ENCODE data around the gene COLEC12. TPM values are rescaled to one million over a fixed set of nuclear protein-coding genes. Genes with fewer than 3 reads are reported as not detected.

Gene COLEC12
- polyA plus RNA-seq, 1 donor = 19.1 TPM

DNA sequence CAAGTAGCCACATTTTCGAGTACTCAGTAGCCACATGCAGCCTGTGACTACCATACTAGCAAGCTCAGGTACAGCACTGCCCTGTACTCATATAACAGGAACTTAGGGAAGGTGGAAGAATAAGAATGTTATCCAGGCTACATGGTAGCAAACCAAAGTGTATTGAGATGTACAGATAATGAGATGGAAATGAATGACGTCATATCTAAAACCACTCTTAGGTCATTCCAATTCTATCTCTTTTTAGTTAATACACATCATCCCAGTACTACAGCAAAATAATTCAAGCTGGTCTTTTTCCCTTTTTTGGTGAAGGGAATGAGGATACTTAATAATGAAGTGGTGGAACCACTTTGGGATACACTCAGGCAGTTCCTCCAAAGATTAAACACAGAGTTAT, 38.7 kb downstream of the COLEC12 start:
- no peaks in the 10 kb centered on the region for H3K36me3 ChIP-seq (ENCODE audit: control insufficient read depth, insufficient read depth, low read length)
- H3K27ac ChIP-seq (ENCODE audit: low read length) = no peak overlapping the region
- no peak overlapping the region for H3K4me3 ChIP-seq (ENCODE audit: low read length)
- H3K27me3 ChIP-seq (ENCODE audit: control insufficient read depth, insufficient read depth, low read length) = peaks cover 6% of the 10 kb centered on the region
- no peak for DNase-seq
- no peaks in the 10 kb centered on the region for H3K9me3 ChIP-seq (ENCODE audit: control insufficient read depth, low read depth, low read length)
- H3K4me1 ChIP-seq (ENCODE audit: control insufficient read depth, insufficient read depth, low read length) = no peaks in the 10 kb centered on the region
- WGBS (ENCODE audit: insufficient coverage, low lambda C conversion rate) = 50% methylated on average over 2 of the region's 2 CpGs

DNA sequence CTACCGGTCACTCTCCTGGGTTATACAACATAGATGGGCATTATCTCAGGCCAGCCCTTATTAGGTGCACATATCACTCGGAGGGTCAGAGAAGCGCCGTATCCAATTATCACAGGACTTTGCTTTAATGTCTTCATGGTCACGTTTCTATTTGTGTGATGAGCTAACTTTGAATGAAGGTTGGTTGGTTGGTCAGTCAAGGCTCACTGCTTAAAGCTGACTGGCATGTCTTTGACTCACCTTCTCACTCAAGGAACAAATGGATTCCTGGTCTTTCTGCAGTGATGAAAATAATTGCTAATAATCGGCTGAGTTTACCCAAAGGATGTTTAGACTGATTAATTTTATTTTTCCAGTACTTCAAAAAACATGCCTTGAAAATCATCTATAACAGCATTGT, 39.7 kb downstream of the COLEC12 start:
- no peak for DNase-seq

DNA sequence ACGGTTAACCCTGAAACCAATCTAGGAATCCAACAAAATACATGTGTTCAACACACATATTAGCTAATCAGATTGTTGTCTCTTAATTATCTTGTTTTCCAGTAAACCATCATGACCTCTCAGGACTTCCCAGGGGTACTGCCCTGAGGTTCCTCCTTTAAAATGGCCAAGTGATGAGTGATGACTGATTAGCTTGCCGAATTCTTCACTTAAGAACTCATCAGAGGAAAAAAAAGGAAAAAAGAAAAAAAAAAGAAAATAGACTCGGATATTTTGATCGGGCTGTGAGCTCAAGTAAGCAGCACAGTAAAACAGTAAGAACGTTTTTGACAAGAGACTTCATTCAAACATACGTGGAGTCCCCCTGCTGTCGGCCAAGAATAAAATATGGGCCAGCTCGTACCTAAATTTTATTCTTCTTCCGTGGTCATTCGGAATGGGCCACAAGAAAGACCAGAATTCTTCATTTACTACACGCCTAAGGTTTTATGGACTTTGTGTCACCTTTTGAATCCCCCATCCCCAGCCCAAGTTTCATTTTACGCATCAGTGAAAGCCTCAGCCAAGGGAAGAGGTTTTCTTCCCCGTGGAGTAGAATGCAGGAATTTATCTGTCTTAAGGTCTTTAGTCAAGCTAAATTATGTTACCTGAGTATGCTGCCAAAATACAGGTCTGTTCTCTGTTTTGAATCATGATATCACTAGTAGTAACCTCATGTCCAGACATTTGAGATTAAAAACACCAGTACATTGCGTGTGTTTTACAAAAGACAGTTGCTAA, 40.5 kb downstream of the COLEC12 start:
- no peak for DNase-seq
- H3K9me3 ChIP-seq (ENCODE audit: control insufficient read depth, low read depth, low read length) = no peaks in the 10 kb centered on the region
- no peak overlapping the region for H3K4me3 ChIP-seq (ENCODE audit: low read length)
- H3K36me3 ChIP-seq (ENCODE audit: control insufficient read depth, insufficient read depth, low read length) = no peaks in the 10 kb centered on the region
- H3K27me3 ChIP-seq (ENCODE audit: control insufficient read depth, insufficient read depth, low read length) = peaks cover 6% of the 10 kb centered on the region
- WGBS (ENCODE audit: insufficient coverage, low lambda C conversion rate) = 92% methylated on average over 5 of the region's 14 CpGs
- no peaks in the 10 kb centered on the region for H3K4me1 ChIP-seq (ENCODE audit: control insufficient read depth, insufficient read depth, low read length)
- no peak overlapping the region for H3K27ac ChIP-seq (ENCODE audit: low read length)

More for the DNA sequence above, 39.7 kb downstream of the COLEC12 start:
- H3K4me3 ChIP-seq (ENCODE audit: low read length) = no peak overlapping the region
- no peaks in the 10 kb centered on the region for H3K36me3 ChIP-seq (ENCODE audit: control insufficient read depth, insufficient read depth, low read length)
- H3K27me3 ChIP-seq (ENCODE audit: control insufficient read depth, insufficient read depth, low read length) = peaks cover 6% of the 10 kb centered on the region
- WGBS (ENCODE audit: insufficient coverage, low lambda C conversion rate) = 90% methylated on average over 1 of the region's 6 CpGs
- no peak overlapping the region for H3K27ac ChIP-seq (ENCODE audit: low read length)
- H3K4me1 ChIP-seq (ENCODE audit: control insufficient read depth, insufficient read depth, low read length) = no peaks in the 10 kb centered on the region
- H3K9me3 ChIP-seq (ENCODE audit: control insufficient read depth, low read depth, low read length) = no peaks in the 10 kb centered on the region

DNA sequence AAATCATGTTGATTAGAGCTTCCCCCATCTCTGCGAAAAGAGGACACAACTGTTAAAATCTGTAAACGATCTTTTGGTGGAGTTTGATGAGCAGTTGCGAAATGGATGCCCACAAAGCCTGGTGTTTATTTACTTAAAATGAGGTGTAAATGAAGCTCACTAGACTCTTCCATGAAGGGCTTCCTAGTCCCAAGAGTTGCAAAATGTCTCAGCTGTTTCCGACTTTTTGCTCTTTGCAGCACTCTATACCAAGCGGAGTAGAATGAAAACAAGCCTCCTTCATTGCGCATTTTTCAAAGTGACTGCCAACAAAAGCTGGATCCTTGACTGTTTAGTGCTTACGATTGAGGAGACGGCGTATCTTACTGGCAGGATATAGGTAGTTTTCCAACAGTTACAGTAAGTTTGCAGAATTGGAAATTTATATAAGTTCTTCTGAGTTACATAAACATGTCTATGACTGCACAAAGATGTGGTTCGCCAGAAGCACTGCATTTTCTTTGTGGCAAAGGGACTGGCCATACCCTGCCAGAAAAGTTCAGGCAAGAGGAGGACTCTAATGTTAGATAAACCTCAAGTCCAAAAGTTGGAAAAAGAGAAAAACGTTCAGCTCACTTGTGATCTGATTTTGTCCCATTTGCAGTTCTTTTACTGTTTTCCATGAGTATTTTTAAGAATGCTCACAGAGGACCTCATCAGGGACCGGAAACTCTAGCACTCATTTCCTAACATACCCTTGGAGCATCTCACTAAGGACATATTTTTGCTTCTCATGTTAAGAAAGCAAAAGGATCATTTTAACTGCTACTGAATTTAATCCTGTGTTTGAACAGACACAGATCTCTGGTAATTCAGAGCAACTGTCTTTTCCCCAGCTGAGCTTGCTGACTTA, 42.7 kb downstream of the COLEC12 start:
- DNase-seq = no peak
- Histone ChIP-seq H3K27me3 (ENCODE audit: control insufficient read depth, insufficient read depth, low read length) (no peaks in the 10 kb centered on the region), H3K27ac (ENCODE audit: low read length) (peak overlapping the region; percentile 39), H3K4me1 (ENCODE audit: control insufficient read depth, insufficient read depth, low read length) (no peaks in the 10 kb centered on the region), H3K4me3 (ENCODE audit: low read length) (no peak overlapping the region), H3K36me3 (ENCODE audit: control insufficient read depth, insufficient read depth, low read length) (no peaks in the 10 kb centered on the region), H3K9me3 (ENCODE audit: control insufficient read depth, low read depth, low read length) (no peaks in the 10 kb centered on the region)
- 80% methylated on average over 2 of the region's 12 CpGs for WGBS (ENCODE audit: insufficient coverage, low lambda C conversion rate)

DNA sequence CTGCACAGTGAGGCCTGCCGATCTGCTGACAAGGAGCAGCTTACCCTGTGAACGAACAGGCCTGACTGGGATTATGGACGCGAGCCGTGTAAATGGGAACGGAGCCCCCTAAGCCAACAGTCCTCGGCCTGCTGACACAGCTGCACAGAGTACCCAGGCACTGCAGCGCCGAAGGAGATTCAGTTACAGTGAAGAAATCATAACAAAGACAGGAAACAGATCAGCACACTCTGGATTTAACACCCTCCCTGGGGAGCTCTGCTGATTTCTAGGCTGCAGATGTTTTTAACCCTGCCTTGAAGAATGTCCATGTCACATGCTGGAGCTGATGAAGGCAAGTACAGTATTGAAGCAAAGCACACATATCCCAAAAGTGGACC, 43.4 kb downstream of the COLEC12 start:
- DNase-seq = peak in 1 of 2 donors; percentile 25
- no peaks in the 10 kb centered on the region for H3K9me3 ChIP-seq (ENCODE audit: control insufficient read depth, low read depth, low read length)
- no peaks in the 10 kb centered on the region for H3K4me1 ChIP-seq (ENCODE audit: control insufficient read depth, insufficient read depth, low read length)
- no peaks in the 10 kb centered on the region for H3K27me3 ChIP-seq (ENCODE audit: control insufficient read depth, insufficient read depth, low read length)
- no peak overlapping the region for H3K4me3 ChIP-seq (ENCODE audit: low read length)
- peak overlapping the region; percentile 30 for H3K27ac ChIP-seq (ENCODE audit: low read length)
- no peaks in the 10 kb centered on the region for H3K36me3 ChIP-seq (ENCODE audit: control insufficient read depth, insufficient read depth, low read length)
- no CpG with 5 or more reads among the region's 9 CpGs for WGBS (ENCODE audit: insufficient coverage, low lambda C conversion rate)

DNA sequence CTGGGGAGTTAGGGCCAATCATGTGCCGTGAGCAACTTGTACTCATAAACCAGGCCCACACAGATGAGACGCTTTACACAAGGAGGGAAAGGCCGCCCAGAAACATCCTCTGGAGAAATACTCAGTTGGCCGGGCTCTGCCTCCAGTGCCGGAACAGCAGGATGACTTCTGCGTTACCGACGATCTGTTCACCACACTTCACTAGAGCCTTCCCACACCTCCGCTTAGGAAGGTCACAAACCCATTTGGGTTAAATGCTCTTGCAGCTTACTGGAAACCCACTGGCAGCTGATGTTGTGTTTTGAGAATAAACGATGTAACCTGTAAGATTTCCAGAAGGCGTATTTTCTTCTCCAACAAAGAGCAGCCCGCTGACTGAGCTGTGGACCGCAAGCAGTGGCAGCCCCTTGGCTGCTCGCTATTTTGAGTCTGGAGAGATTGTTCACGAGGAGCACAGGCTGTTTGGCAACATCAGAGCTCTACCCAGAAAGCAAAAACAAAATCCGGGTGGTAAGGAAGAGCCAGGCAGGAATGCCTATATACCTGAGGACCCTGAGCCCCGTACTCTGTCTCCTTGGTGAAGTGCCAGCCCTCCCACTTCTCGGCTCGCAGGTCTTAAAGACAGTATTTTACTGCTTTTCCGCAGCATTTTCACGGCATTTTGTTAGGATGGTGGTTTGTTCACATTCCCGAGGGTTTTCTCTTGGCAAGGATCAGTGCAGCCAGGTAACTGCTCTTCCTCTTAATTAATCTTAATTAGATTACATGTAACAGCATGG, 44.0 kb downstream of the COLEC12 start:
- no peak overlapping the region for H3K4me3 ChIP-seq (ENCODE audit: low read length)

DNA sequence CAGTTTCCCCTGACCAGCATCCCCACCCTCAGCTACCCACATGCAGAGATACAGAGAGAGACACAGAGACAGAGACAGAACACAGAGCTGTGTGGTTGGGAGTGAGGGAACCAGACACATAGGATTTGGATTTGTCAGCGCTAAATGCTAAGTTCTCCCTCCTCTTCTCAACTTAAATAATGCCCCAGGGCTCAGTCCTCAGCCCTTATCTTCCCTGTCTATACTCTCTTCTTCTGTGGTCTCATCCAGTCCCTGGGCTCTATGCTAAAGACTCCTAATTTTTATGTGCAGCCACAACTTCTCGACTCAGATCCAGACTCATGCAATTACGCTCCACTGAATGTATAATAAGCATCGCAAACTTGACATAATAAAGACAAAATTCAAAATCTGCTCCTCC, 47.1 kb downstream of the COLEC12 start:
- Histone ChIP-seq H3K4me3 (ENCODE audit: low read length) (no peak overlapping the region), H3K9me3 (ENCODE audit: control insufficient read depth, low read depth, low read length) (no peaks in the 10 kb centered on the region), H3K4me1 (ENCODE audit: control insufficient read depth, insufficient read depth, low read length) (no peaks in the 10 kb centered on the region), H3K36me3 (ENCODE audit: control insufficient read depth, insufficient read depth, low read length) (no peaks in the 10 kb centered on the region), H3K27me3 (ENCODE audit: control insufficient read depth, insufficient read depth, low read length) (no peaks in the 10 kb centered on the region), H3K27ac (ENCODE audit: low read length) (no peak overlapping the region)
- 100% methylated on average over 1 of the region's 4 CpGs for WGBS (ENCODE audit: insufficient coverage, low lambda C conversion rate)
- no peak for DNase-seq

More for the DNA sequence above, 44.0 kb downstream of the COLEC12 start:
- WGBS (ENCODE audit: insufficient coverage, low lambda C conversion rate) = no CpG with 5 or more reads among the region's 22 CpGs
- Histone ChIP-seq H3K4me1 (ENCODE audit: control insufficient read depth, insufficient read depth, low read length) (no peaks in the 10 kb centered on the region), H3K36me3 (ENCODE audit: control insufficient read depth, insufficient read depth, low read length) (no peaks in the 10 kb centered on the region), H3K9me3 (ENCODE audit: control insufficient read depth, low read depth, low read length) (no peaks in the 10 kb centered on the region), H3K27ac (ENCODE audit: low read length) (peak overlapping the region; percentile 30), H3K27me3 (ENCODE audit: control insufficient read depth, insufficient read depth, low read length) (no peaks in the 10 kb centered on the region)
- peak in 1 of 2 donors; percentile 22 for DNase-seq

DNA sequence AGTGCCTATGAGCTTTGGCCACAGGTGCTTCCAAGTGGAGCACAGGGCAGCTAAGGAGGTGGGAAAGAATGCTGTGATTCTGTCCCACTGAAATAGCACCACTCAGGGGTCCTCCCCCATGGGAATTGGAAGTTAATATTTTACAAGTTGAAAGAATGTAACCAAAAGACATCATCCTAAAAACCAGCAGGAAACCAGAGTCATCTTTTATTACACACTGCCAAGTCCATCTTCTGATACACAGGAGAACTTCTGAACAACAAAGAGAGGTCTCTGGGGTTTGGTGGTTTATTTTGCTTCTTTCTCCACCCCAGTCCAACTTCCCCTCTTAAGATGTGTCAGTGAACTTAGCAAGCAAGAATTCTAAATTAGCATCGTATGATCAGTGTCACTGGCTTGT, 47.7 kb downstream of the COLEC12 start:
- Histone ChIP-seq H3K9me3 (ENCODE audit: control insufficient read depth, low read depth, low read length) (no peaks in the 10 kb centered on the region), H3K4me1 (ENCODE audit: control insufficient read depth, insufficient read depth, low read length) (no peaks in the 10 kb centered on the region), H3K4me3 (ENCODE audit: low read length) (no peak overlapping the region), H3K36me3 (ENCODE audit: control insufficient read depth, insufficient read depth, low read length) (no peaks in the 10 kb centered on the region), H3K27ac (ENCODE audit: low read length) (no peak overlapping the region), H3K27me3 (ENCODE audit: control insufficient read depth, insufficient read depth, low read length) (no peaks in the 10 kb centered on the region)
- no peak for DNase-seq
- WGBS (ENCODE audit: insufficient coverage, low lambda C conversion rate) = no CpG with 5 or more reads among the region's 1 CpG

DNA sequence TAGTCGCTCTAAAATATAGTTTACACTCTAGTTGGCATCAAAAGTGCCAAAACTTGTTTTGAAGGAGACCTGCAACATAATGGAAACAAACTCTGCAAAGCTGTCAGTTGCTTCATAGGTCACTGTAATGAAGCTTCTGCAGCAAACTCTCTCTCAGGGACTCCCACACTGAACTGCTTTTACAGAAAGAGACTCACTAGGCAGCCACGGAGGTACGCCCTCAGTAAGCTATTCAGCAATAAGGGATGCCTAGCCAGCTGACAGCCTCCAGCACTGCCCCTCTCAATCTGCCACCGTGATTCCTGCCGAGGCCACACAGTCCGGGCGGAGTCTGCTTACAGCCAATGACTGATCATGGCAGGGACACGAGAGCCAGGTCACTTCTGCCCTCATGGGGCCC, 51.1 kb downstream of the COLEC12 start:
- Histone ChIP-seq H3K4me1 (ENCODE audit: control insufficient read depth, insufficient read depth, low read length) (no peaks in the 10 kb centered on the region), H3K27me3 (ENCODE audit: control insufficient read depth, insufficient read depth, low read length) (no peaks in the 10 kb centered on the region), H3K36me3 (ENCODE audit: control insufficient read depth, insufficient read depth, low read length) (no peaks in the 10 kb centered on the region), H3K9me3 (ENCODE audit: control insufficient read depth, low read depth, low read length) (no peaks in the 10 kb centered on the region), H3K4me3 (ENCODE audit: low read length) (no peak overlapping the region), H3K27ac (ENCODE audit: low read length) (no peak overlapping the region)
- DNase-seq = peak; percentile 47 to 51
- no CpG with 5 or more reads among the region's 8 CpGs for WGBS (ENCODE audit: insufficient coverage, low lambda C conversion rate)

DNA sequence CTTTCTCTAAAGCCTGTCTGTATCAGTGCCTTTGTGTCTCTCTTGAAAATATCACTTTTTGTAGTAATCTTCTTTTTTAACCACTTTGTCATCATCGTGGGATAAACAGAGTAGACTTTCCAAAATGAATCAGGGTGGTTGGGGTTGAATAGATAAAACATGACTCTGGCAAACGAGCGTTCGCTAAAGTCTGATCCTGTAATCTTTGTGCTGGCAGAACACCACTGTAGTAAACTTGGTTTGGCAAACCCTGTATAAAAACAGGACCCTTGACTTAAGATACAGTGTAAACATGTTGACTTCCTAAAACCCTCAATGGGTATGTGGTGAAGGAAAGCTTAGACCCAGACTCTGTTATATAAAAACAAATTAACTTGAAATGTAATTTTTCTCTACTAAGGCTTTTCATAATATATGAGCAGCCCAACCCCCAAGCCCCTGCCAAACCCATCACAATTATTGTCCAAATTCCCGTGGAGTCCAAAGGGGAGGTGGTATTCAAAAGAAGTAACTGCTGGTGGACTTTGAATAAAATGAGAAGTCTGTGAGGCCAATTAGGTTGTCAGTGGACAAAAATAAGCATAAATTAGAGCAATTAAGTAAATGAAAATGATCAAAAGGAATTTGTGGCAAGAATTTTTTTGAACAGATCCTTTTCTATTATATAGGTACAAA, 52.2 kb downstream of the COLEC12 start:
- H3K9me3 ChIP-seq (ENCODE audit: control insufficient read depth, low read depth, low read length) = no peaks in the 10 kb centered on the region
- no peaks in the 10 kb centered on the region for H3K4me1 ChIP-seq (ENCODE audit: control insufficient read depth, insufficient read depth, low read length)
- no peak overlapping the region for H3K4me3 ChIP-seq (ENCODE audit: low read length)
- no peak for DNase-seq
- no peak overlapping the region for H3K27ac ChIP-seq (ENCODE audit: low read length)
- no peaks in the 10 kb centered on the region for H3K36me3 ChIP-seq (ENCODE audit: control insufficient read depth, insufficient read depth, low read length)
- 80% methylated on average over 1 of the region's 5 CpGs for WGBS (ENCODE audit: insufficient coverage, low lambda C conversion rate)
- H3K27me3 ChIP-seq (ENCODE audit: control insufficient read depth, insufficient read depth, low read length) = no peaks in the 10 kb centered on the region

Data from large intestine (tissue), 3 donors.